Fibroblast of mammary gland (primary cell): ENCODE data around the gene ELFN2.

ENCODE experiments used
- DNase-seq: peaks from one replicate; pipeline ENCODE4 v3.0.0-alpha.2; 2010; ENCODE audit warnings: low read depth
- H3K4me3 ChIP-seq: 2 replicates; pipeline ENCODE4 v1.5.1; 2011; ENCODE audit warnings: low read depth, mild to moderate bottlenecking, low read length, moderate library complexity; ENCODE audit not compliant: control insufficient read depth
- TF ChIP-seq, protein P1 (sequence below): conservative IDR thresholded peaks from 2 replicates; pipeline ENCODE4 v1.5.1; 2011; ENCODE audit warnings: low read depth, low read length, inconsistent platforms; ENCODE audit not compliant: control insufficient read depth, insufficient read depth

The ELFN2 gene

DNA sequence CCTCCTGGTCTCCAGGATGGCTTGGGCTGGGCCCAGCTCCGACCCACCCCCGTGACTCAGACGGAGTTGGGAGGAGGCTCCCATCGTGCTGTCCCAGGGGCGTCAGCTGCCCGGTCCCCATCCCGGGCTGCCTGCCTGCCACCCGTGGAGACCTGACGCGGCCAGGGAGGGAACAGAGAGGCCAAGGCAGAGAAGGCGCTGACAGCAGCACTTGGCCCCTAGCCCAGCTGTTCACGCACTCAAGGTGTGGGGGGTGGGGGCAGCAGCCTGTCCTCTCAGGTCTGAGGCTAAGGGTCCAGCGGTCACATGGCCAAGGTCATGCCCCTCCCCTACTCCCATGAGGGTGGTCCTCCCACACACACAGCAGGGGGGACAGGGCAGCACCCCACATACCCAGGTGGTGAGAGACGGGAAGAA, 48.6 kb downstream of the ELFN2 start:
- TF ChIP-seq, protein P1, sequence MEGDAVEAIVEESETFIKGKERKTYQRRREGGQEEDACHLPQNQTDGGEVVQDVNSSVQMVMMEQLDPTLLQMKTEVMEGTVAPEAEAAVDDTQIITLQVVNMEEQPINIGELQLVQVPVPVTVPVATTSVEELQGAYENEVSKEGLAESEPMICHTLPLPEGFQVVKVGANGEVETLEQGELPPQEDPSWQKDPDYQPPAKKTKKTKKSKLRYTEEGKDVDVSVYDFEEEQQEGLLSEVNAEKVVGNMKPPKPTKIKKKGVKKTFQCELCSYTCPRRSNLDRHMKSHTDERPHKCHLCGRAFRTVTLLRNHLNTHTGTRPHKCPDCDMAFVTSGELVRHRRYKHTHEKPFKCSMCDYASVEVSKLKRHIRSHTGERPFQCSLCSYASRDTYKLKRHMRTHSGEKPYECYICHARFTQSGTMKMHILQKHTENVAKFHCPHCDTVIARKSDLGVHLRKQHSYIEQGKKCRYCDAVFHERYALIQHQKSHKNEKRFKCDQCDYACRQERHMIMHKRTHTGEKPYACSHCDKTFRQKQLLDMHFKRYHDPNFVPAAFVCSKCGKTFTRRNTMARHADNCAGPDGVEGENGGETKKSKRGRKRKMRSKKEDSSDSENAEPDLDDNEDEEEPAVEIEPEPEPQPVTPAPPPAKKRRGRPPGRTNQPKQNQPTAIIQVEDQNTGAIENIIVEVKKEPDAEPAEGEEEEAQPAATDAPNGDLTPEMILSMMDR, result no peak
- no peak overlapping the region for H3K4me3 ChIP-seq
- DNase-seq, result no peak

DNA sequence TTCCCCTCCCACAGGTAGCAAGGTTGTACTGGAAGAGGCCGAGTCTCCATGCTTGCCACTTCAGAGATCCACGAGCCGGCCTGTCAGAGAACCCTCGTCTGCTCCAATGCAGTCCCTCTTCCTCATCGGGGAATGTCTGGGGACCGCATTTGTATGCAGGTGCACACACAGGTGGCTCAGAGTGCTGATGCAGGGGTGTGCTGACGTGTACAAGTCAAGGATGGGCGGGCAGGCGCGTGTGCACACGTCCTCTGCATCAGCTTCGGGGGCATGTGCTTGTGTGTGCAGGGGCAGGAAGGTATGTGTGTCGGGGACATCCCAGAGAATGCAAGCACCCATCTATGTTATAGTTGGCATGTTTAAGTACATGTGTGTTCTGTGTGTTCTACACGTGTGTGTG, 49.4 kb downstream of the ELFN2 start:
- TF ChIP-seq, protein P1, result no peak
- no peak for DNase-seq
- H3K4me3 ChIP-seq, result no peak overlapping the region

DNA sequence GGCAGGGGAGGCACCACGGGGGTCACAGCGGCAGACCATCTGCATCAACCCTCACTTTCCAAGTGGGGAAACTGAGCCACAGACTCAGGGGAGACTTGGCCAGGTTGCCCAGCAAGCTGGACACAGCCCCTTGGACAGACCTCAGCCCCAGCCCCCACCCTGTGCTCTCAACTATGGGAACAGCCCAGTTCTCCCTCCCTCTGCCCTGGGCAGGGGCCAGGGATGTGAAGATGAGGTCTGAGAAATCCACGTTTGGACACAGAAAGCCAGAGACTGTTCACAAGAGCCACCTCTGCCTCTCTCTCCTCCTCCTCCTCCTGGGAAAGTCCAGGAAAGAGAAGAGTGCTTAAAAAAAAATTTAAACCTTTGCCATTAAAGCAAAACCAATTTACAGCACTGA, 50.1 kb downstream of the ELFN2 start:
- TF ChIP-seq, protein P1, result no peak
- no peak overlapping the region for H3K4me3 ChIP-seq
- no peak for DNase-seq

DNA sequence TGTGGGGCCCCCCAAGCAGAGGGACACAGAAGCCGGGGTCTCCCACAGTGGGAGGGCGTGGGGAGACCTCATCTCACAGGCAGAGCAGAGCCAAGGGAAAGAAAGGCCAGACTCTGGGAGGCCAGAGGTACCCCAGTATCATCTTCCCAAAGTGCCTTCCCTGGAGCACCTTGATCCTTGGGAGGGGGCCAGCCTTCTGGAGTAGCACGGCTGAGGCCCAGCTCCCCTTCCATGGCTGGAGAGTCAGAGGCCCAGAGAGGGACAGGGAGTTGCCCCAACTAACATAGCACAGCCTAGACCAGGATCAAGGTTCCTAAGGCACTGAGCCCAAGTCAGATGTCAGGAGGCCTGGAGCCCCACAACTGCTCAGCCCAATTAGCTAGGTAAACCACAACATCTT, 50.6 kb downstream of the ELFN2 start:
- TF ChIP-seq, protein P1, result no peak
- no peak overlapping the region for H3K4me3 ChIP-seq
- no peak for DNase-seq

DNA sequence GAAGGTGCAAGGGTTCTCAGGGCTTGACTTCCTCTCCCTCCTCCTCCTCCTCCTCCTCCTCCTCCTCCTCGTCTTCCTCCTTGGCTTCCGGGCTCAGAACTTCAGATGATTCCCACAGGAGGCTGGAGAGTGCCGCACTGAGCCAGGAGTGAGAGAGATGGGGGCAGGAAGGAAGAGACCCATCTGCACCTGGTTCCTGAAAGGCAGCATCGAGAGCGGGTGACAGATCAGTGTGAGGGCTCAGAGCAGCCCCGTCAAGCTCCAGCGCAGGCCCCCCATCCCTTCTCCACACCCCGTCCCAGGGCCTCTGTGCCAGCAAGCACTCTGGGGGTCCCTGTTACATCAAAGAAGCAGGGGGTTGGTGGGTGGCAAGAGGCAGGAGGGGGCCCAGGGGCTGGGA, 51.5 kb downstream of the ELFN2 start:
- TF ChIP-seq, protein P1, result no peak

DNA sequence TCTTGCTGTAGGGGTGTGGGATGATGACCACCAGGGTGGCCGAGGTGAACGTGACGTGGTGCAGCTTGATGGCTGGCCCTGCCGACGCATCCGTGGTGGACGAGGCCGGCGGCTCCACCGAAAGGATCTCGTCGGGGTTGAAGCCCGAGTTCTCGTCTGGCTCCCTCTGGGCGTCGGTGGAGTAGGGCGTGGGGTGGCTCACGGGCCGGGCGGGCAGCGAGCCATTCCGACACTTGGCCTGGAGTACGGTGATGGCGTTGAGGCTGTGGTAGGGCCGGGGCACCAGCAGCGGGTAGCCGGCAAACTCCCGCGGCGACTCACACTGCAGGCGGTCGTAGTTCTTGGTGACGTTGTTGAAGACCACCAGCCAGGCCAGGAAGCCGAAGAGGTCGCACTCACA, 52.7 kb downstream of the ELFN2 start:
- H3K4me3 ChIP-seq, result no peak overlapping the region
- TF ChIP-seq, protein P1, result no peak
- no peak for DNase-seq

More for the DNA sequence above, 51.5 kb downstream of the ELFN2 start:
- no peak for DNase-seq
- no peak overlapping the region for H3K4me3 ChIP-seq

DNA sequence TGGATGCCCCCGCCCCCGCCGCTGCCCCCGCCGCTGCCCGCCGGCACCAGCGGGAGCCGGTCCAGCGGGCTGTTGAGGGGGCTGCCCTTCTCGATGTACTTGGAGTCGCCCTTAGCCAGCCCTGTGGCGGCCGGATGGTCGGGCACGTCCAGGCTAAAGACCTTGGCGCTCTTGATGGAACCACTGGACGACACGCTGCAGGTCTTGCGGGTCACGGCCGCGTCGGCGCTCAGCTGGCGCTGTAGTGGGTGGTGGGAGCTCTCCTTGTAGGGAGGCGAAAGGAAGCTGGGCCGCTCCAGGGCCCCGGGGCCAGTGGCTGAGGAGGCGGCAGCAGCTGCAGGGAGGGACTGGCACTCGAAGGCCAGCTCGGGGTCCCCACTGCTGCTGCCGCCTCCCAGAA, 53.8 kb downstream of the ELFN2 start:
- H3K4me3 ChIP-seq, result no peak overlapping the region
- TF ChIP-seq, protein P1, result no peak
- no peak for DNase-seq
